GM23338 (cell line): ENCODE measurements around the gene NT5DC3.

Experiments
- CREB1 ChIP-seq: fragments of 250-450 bp; sonication (Bioruptor Pico); IDR thresholded peaks from 2 replicates; pipeline ENCODE4 v1.5.0; 2020; ENCODE audit warnings: low read depth, mild to moderate bottlenecking, moderate library complexity
- CTCF ChIP-seq, 2 experiments: fragments of 200-600 bp in 1 of 2; sonication (generic) in 1 of 2; conservative IDR thresholded peaks; 2 replicates each; pipeline versions ENCODE4 v1.5.1 to v1.6.1; 2016 to 2017; ENCODE audit warnings: antibody characterized with exemption in 2 of 2, low read depth in 2 of 2, mild to moderate bottlenecking in 2 of 2, moderate library complexity in 1 of 2
- EZH2 ChIP-seq: fragments of 200-600 bp; sonication (generic); IDR thresholded peaks from one replicate; pipeline ENCODE4 v1.8.0; 2017; ENCODE audit warnings: antibody characterized with exemption, mild to moderate bottlenecking, low read depth; ENCODE audit not compliant: unreplicated experiment
- EZH2phosphoT487 ChIP-seq: fragments of 200-600 bp; sonication (generic); IDR thresholded peaks from one replicate; pipeline ENCODE4 v1.8.1; 2018; ENCODE audit warnings: antibody characterized with exemption; ENCODE audit not compliant: unreplicated experiment
- JUNB ChIP-seq: IDR thresholded peaks from one replicate; pipeline ENCODE4 v1.6.1; 2016; ENCODE audit warnings: antibody characterized with exemption; ENCODE audit not compliant: unreplicated experiment
- NANOG ChIP-seq: IDR thresholded peaks from 2 replicates; pipeline ENCODE4 v1.6.1; 2016; ENCODE audit warnings: antibody characterized with exemption, borderline replicate concordance
- POLR2AphosphoS5 ChIP-seq: IDR thresholded peaks from 2 replicates; pipeline ENCODE4 v1.6.1; 2016; ENCODE audit warnings: antibody characterized with exemption, low read depth
- REST ChIP-seq: IDR thresholded peaks from one replicate; pipeline ENCODE4 v1.6.1; 2018; ENCODE audit warnings: antibody characterized with exemption; ENCODE audit not compliant: unreplicated experiment
- STAT1 ChIP-seq: IDR thresholded peaks from one replicate; pipeline ENCODE4 v1.6.1; 2016; ENCODE audit warnings: antibody characterized with exemption; ENCODE audit not compliant: unreplicated experiment
- ZNF331 ChIP-seq: fragments of 250-450 bp; sonication (Bioruptor Pico); IDR thresholded peaks from 2 replicates; pipeline ENCODE4 v1.5.0; 2020; ENCODE audit warnings: low read depth, mild to moderate bottlenecking, moderate library complexity
- TF ChIP-seq, protein P1 (sequence below): IDR thresholded peaks from 2 replicates; pipeline ENCODE4 v1.6.1; 2016; ENCODE audit warnings: antibody characterized with exemption

GRCh38 chr12:103757248-103757647, 83.8 kb downstream of the NT5DC3 start:
- TF ChIP-seq CTCF (conservative IDR thresholded peaks at IDR 0.05; ENCODE audit: low read depth in 2 of 2) (no peak), EZH2phosphoT487 (no peak), POLR2AphosphoS5 (no peak), REST (no peak), EZH2 (no peak), ZNF331 (no peak), STAT1 (no peak), JUNB (no peak), CREB1 (CRISPR knock-in tag) (no peak), NANOG (no peak)
- TF ChIP-seq, protein P1, sequence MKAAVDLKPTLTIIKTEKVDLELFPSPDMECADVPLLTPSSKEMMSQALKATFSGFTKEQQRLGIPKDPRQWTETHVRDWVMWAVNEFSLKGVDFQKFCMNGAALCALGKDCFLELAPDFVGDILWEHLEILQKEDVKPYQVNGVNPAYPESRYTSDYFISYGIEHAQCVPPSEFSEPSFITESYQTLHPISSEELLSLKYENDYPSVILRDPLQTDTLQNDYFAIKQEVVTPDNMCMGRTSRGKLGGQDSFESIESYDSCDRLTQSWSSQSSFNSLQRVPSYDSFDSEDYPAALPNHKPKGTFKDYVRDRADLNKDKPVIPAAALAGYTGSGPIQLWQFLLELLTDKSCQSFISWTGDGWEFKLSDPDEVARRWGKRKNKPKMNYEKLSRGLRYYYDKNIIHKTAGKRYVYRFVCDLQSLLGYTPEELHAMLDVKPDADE = no peak
